ENCODE measurements around the gene PAPPA2. TPM values are rescaled to one million over a fixed set of nuclear protein-coding genes. Genes with fewer than 3 reads are reported as not detected.

The PAPPA2 gene
- total and polyA plus RNA-seq, 12 donors: 0.06 to 1.3 (median 0.29) TPM

DNA sequence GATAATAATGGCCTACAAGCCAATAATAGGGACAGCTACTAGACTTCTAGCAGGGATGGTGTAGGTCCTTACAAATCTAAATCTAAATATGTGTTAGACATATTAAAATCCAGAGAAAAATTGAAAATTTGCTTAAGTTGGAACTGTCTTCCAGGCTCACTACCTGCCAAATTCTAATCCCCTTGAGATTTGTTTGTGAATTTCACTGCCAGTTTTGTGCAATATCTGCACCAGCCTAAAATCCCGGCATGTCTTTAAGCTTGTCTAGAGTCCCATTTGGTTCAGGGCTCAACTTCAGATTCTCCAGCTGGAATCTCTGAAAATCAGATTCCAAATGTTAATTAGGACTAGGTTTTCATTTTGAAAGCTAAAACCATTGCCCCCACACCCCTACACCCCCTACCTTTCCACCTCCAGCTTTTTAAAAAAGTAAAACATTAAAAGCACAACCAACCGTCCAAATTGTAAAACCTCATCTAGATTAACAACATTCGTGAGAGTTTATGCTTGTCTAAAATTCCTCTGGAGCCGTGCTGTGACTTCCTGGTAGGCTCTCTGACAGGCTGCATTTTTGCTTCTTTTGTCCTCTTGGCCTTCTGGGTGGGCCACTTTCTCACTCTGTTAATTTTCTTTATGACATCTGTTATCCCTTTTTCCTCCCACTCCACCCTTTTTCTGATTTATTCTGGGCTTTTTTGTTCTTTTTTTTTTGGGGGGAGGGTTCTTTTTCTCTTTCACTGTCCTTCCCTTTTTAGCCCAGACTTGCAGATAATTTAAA lies 348.7 kb downstream of the PAPPA2 start:
- H3K9me3 ChIP-seq: no peaks in the 10 kb centered on the region
- H3K36me3 ChIP-seq: no peaks in the 10 kb centered on the region
- intact Hi-C loops (cut with DNase I): no loop called here
- no peak overlapping the region for H3K4me3 ChIP-seq
- DNase-seq: no peak
- H3K27me3 ChIP-seq: no peaks in the 10 kb centered on the region
- TF ChIP-seq, protein P1, sequence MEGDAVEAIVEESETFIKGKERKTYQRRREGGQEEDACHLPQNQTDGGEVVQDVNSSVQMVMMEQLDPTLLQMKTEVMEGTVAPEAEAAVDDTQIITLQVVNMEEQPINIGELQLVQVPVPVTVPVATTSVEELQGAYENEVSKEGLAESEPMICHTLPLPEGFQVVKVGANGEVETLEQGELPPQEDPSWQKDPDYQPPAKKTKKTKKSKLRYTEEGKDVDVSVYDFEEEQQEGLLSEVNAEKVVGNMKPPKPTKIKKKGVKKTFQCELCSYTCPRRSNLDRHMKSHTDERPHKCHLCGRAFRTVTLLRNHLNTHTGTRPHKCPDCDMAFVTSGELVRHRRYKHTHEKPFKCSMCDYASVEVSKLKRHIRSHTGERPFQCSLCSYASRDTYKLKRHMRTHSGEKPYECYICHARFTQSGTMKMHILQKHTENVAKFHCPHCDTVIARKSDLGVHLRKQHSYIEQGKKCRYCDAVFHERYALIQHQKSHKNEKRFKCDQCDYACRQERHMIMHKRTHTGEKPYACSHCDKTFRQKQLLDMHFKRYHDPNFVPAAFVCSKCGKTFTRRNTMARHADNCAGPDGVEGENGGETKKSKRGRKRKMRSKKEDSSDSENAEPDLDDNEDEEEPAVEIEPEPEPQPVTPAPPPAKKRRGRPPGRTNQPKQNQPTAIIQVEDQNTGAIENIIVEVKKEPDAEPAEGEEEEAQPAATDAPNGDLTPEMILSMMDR (IDR thresholded peaks at IDR 0.05): no peak
- no peak overlapping the region for H3K27ac ChIP-seq
- WGBS, 2 donors: 44 to 52% methylated on average over 4 of the region's 4 CpGs
- ATAC-seq: no peak
- H3K4me1 ChIP-seq: no peaks in the 10 kb centered on the region

DNA sequence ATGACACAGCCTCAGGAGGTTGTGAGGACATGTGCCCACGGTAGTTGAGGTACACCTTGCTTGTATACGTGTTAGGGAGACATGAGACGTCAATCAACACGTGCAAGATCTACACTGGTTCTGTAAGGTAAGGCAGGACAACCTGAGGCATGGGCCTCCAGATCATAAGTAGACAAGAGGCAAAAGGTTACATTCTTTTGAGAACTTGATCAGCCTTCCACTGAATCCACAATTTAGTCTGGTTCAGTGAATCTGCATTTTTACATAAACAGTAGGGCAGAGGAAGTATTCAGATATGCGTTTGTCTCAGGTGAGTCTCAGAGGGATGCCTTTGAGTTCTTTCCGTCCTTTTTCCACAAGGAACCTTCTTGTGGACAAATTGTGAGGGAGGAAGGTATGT lies 352.6 kb downstream of the PAPPA2 start:
- H3K27me3 ChIP-seq: peaks cover 0 to 2% (median 0%) of the 10 kb centered on the region in 7 donors
- no peaks in the 10 kb centered on the region for H3K4me1 ChIP-seq
- H3K36me3 ChIP-seq: no peaks in the 10 kb centered on the region
- intact Hi-C loops (cut with DNase I): no loop called here
- H3K9me3 ChIP-seq: no peaks in the 10 kb centered on the region
- DNase-seq: no peak
- no peak for ATAC-seq
- TF ChIP-seq, protein P1 (IDR thresholded peaks at IDR 0.05): no peak
- 82 to 87% methylated on average over 6 of the region's 6 CpGs for WGBS, 2 donors
- H3K4me3 ChIP-seq: no peak overlapping the region
- no peak overlapping the region for H3K27ac ChIP-seq

DNA sequence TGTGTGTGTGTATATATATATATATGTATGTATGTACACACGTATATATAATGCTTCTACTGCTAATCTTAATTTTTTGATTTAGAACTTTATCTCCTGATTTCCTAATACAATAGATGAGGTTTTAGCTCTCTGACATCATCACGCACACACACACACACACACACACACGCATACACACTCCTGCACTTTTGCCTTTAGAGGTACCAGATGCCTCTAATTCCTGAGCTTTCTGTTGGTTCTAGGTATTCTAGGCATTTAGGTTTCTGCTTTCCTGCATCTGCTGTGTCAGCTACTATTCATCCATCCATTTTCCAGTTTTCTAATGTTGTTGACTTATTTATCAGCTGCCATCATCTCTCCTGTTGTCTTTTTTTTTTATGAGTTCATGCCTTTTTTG lies 353.3 kb downstream of the PAPPA2 start:
- no peak for ATAC-seq
- Histone ChIP-seq H3K9me3 (no peaks in the 10 kb centered on the region), H3K36me3 (no peaks in the 10 kb centered on the region), H3K4me3 (no peak overlapping the region), H3K27me3 (peaks cover 0 to 2% (median 0%) of the 10 kb centered on the region in 7 donors), H3K4me1 (no peaks in the 10 kb centered on the region), H3K27ac (no peak overlapping the region)
- 81 to 91% methylated on average over 3 of the region's 3 CpGs for WGBS, 2 donors
- no peak for DNase-seq
- TF ChIP-seq, protein P1 (IDR thresholded peaks at IDR 0.05): no peak
- intact Hi-C loops (cut with DNase I): no loop called here

DNA sequence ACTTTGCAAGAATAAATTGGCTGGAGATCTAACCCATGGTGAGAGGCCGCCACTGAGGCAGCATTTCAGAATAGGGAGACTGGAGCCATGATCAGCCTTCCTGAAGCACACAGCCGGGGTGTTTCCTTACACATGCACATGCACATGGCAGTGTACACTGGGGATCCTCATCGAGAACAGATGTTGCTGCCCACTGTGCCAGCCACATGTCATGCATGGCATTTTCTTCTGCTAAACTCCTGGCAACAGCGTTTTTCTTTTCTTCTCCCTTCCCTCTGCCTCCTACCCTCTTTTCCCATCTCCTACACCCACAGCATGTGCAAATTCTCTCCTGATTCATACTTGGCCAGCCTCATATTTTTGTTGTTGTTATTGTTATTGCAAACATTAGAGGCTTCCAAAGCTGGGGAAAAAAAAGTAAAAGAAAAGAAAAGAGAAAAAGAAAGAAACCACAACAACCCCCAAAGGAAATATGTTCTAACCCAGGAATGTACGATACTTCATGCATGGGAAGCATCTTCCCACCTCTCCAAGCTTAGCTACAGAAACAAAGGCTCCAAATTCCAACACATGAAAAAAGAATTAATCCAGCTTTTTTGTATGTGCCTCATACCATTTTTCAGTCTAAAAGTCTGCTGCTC lies 357.5 kb downstream of the PAPPA2 start:
- Histone ChIP-seq H3K27me3 (peaks cover 0 to 2% (median 0%) of the 10 kb centered on the region in 7 donors), H3K4me1 (no peaks in the 10 kb centered on the region), H3K27ac (no peak overlapping the region), H3K36me3 (no peaks in the 10 kb centered on the region), H3K4me3 (no peak overlapping the region), H3K9me3 (no peaks in the 10 kb centered on the region)
- intact Hi-C loops (cut with DNase I): no loop called here
- WGBS, 2 donors: 80 to 86% methylated on average over 5 of the region's 5 CpGs
- TF ChIP-seq, protein P1 (IDR thresholded peaks at IDR 0.05): no peak
- DNase-seq (no peak), ATAC-seq (no peak)
